Measurements from ENCODE around the gene RGS18.
"Not testable (repeated sequence)": the region's sequence is repeated elsewhere in the genome, so short reads cannot be mapped to it uniquely, and the experiment has no call there.

Gene RGS18, protein sequence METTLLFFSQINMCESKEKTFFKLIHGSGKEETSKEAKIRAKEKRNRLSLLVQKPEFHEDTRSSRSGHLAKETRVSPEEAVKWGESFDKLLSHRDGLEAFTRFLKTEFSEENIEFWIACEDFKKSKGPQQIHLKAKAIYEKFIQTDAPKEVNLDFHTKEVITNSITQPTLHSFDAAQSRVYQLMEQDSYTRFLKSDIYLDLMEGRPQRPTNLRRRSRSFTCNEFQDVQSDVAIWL

DNA sequence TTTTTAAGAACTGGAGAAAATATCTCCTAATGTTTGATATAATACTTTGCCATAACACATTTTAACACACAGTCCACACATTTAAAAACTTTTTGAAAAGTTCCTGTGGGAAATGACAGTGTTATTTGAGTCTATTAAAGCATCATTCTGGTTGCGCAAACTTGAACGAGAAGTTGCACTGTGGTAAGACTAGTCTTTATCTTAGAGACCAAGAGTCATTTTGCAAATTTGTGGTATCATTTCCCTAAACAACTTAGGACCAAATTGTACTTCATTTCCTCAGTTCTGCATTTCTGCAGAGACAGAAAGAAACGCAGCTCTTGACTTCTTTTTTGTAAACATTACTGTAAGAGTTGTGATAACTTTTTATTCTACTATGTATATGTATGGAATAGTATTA is at the start of gene RGS18:
TSS of gene RGS18 (plus strand) at position 282 of the 400 bp plus-strand sequence. CDS start 176 bp downstream, outside the sequence.
- no peak for DNase-seq (ENCODE audit: low spot score)

DNA sequence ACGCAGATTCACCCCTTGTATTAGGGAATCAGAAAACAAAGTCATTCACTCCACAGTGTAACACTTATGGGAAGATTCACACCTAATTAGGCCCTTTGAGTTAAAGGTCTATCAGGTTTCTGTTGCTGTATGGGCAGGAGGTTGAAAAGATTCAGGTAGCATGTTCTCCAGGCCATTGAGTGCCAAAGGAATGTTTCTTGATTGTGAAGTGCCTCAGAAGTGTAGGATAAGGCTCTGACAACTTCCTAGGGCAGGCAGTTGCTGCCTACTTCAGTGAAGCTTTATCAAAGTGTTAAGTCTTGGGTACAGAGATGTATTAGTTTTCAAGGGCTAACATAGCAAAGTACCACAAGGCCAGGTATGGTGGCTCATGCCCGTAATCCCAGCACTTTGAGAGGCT is 48.7 kb upstream of the RGS18 start:
- DNase-seq (ENCODE audit: low spot score): no peak

DNA sequence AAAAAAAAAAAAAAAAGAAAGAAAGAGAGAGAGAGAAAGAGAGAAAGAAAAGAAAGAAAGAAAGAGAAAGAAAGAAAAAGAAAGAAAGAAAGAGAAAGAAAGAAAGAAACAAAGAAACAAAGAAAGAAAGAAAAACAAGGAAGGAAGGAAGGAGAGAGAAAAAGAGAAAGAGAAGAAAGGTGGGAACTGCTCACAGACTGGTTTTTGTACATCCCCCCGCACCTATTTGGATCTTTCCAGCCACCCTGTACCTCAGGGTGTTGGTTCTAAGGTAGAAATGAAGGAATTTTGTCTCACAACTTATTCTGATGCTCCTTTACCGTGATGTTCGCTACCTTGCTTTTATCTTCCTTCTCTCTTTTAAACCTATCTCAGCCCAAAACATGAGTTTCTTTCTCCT is 43.3 kb upstream of the RGS18 start:
- no peak for DNase-seq (ENCODE audit: low spot score)

DNA sequence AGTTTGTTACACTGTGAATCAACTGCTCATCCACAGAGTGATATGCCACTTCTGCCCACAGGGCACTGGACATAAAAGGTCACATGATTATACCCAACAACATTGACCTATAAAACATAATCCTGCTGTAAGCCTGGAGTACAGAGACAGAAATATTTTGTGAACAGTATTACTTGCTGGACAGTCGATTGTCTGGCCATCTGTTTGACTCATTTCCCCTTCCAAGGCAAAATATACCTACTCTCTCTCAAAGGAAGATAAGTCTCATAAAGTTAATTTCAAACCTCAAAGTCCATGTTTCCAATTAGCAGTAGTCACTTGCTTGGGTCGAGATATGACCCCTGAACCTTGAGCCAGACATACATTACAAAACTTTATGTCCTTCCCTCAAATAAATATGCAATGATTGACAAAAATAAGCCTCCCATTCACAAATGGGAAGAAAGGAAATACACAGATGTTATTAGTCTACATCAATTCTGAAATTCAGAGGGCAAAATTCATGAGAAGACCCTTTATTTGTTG is 39.3 kb upstream of the RGS18 start:
- no peak for DNase-seq (ENCODE audit: low spot score)

- DNase-seq (ENCODE audit: low spot score): no peak
These were observed 38.6 kb upstream of the RGS18 start for GRCh38 chr1:192119701-192120100.

GRCh38 chr1:192122668-192123067 is 35.6 kb upstream of the RGS18 start:
- DNase-seq (ENCODE audit: low spot score): no peak

DNA sequence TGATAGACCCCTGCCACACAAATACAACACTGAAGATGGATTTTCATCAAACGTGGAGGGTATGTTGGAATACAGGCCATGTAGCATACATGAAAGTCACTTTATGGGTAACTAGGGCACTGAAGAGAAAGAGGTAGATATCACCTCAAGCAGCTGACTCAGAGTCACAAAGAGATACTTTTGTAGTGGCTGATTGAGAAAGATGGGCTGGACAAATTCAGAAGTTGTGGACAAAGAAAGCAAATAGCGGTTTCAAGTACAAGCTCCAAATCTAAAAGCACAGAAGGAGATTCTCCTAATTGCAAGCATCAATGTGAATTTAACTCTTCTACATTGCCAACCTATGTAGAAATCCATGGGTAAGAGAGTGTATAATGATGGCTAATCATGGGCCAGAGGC is 35.0 kb upstream of the RGS18 start:
- no peak for DNase-seq (ENCODE audit: low spot score)

- DNase-seq (ENCODE audit: low spot score): no peak
These were observed 32.1 kb upstream of the RGS18 start for GRCh38 chr1:192126030-192126619.

- DNase-seq (ENCODE audit: low spot score): no peak
These were observed 28.1 kb upstream of the RGS18 start for GRCh38 chr1:192130175-192130574.

- DNase-seq (ENCODE audit: low spot score): not testable (repeated sequence)
These were observed 27.4 kb upstream of the RGS18 start for GRCh38 chr1:192130865-192131264.

GRCh38 chr1:192131914-192132313 is 26.3 kb upstream of the RGS18 start:
- DNase-seq (ENCODE audit: low spot score): no peak

GRCh38 chr1:192133350-192133926 is 24.8 kb upstream of the RGS18 start:
- no peak for DNase-seq (ENCODE audit: low spot score)

GRCh38 chr1:192140382-192140781 is 17.9 kb upstream of the RGS18 start:
- DNase-seq (ENCODE audit: low spot score): no peak

DNA sequence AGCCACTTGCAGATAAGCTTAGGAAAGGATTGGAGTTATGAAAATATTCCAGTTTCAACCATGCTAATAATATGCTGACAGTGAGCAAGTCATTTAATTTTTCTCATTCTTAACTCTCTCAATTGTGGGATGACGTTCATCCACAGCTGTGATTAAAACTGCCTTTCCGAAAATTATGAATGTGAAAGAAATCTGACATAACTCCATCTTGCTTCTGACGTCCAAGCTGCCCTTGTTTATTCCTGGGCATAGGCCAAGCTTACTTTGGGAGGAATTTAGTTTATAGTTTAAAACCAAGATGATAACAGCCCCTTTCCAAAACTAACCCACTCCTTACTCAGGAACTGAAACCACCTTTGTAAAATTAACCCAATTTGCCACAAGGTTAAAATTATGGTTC is 11.0 kb upstream of the RGS18 start:
- no peak for DNase-seq (ENCODE audit: low spot score)

DNA sequence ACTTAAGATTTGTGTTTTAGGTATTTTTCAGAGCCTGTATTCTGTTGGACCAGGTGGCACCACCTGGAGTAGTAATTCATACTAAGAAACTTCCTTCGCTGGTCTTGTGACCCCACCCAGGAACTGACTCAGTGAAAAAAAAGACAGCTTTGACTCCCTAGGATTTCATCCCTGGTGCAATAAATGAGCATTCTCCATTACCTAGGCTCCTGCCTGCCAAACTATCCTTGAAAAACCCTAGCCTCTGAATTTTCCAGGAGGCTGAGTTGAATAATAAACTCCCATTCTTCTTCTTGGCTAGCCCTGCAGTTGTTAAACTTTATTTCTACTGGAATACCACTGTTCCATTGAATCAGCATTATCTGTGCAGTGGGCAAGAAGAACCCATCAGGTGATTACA is 10.6 kb upstream of the RGS18 start:
- no peak for DNase-seq (ENCODE audit: low spot score)

DNA sequence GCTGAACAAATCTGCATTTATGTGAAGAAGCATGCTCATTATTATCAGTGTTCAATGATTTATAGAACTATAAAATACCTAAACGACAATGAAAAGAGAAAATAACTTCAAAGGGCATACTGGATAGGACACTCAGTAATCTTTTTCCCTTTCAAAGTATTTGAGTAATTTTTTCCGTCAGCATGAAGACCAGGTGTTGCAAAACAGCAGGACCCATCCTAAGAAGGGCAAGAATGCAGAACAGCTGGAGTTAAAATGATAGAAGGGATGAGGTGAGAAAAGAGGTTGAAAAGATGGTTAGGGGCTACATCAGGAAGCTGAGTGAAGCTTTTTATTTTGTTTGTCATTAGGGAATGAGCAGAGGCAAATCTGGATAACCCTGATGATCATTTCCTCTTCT is 7.1 kb upstream of the RGS18 start:
- DNase-seq (ENCODE audit: low spot score): no peak

- no peak for DNase-seq (ENCODE audit: low spot score)
These were observed 5.0 kb upstream of the RGS18 start for GRCh38 chr1:192153276-192153675.

GRCh38 chr1:192157067-192157466 is 1.2 kb upstream of the RGS18 start:
- no peak for DNase-seq (ENCODE audit: low spot score)

GRCh38 chr1:192159014-192159413 is 752 bp downstream of the RGS18 start:
- no peak for DNase-seq (ENCODE audit: low spot score)

- DNase-seq (ENCODE audit: low spot score): no peak
These were observed 1.5 kb downstream of the RGS18 start for GRCh38 chr1:192159781-192160180.

DNA sequence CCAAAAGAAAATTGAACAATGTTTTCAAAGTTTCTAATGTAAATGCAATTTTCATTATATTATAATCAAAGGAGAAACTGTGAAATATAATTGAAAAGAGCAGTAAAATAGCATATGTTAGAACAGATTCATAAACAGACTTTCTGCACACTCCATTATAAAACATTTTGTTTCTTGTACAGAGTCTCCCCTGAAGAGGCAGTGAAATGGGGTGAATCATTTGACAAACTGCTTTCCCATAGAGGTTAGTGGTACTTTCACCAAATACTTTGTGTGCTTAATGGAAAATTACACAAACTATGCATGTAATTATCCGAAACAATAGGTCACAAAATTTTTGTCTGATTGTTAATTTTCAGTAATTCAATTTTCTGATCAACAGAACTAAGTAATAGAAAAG is 1.9 kb downstream of the RGS18 start:
- no peak for DNase-seq (ENCODE audit: low spot score)

- no peak for DNase-seq (ENCODE audit: low spot score)
These were observed 3.7 kb downstream of the RGS18 start for GRCh38 chr1:192161976-192162375.

- DNase-seq (ENCODE audit: low spot score): no peak
These were observed 4.1 kb downstream of the RGS18 start for GRCh38 chr1:192162376-192162775.

GRCh38 chr1:192165002-192165401 is 6.7 kb downstream of the RGS18 start:
- not testable (repeated sequence) for DNase-seq (ENCODE audit: low spot score)

Measured in hepatic stellate cell (primary cell).